ENCODE measurements around the gene SUN1. TPM values are rescaled to one million over a fixed set of nuclear protein-coding genes. Genes with fewer than 3 reads are reported as not detected.

Gene SUN1
- total and polyA plus RNA-seq, 2 experiments from 2014 or later: 63.3 to 145 TPM

DNA sequence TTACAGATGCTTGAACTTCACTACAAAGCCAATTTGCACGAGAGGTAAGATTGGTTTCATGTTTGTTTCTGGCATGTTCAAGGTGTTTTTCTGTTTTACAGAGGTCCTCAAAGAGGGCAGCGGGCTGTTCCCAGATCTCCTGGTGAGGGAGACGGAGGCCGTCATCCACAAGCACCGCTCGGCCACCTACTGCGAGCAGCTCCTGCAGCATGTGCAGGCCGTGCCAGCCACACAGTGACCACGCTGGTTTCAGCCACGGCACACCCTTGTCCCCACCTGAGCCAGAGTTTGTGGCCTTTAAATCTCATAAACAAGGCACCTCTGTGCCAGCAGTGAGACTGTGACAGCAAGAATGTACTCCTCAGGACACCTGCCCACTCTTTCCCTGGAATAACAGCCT, 46.9 kb upstream of the SUN1 start:
- Histone ChIP-seq H3K36me3 (ENCODE audit: insufficient read depth) (peaks cover 7% of the 10 kb centered on the region; the same call in 1 of the 2 replicates), H3K4me3 (no peak overlapping the region), H2AFZ (no peak overlapping the region), H3F3A (replicated peaks; ENCODE audit: low read depth) (peaks cover 5% of the 10 kb centered on the region; the same call in 1 of the 2 replicates), H4K20me1 (replicated peaks; ENCODE audit: insufficient read depth) (no peaks in the 10 kb centered on the region), H3K4me1 (ENCODE audit: insufficient read depth) (no peaks in the 10 kb centered on the region), H3K27me3 (ENCODE audit: insufficient read depth) (no peaks in the 10 kb centered on the region), H3K79me2 (replicated peaks; ENCODE audit: insufficient read depth) (no peaks in the 10 kb centered on the region), H3K27ac (ENCODE audit: low read depth) (no peak overlapping the region), H3K9me2 (ENCODE audit: insufficient read depth) (no peaks in the 10 kb centered on the region), H3K4me2 (no peak overlapping the region)
- TF ChIP-seq CREB1 (CRISPR knock-in tag; IDR thresholded peaks at IDR 0.05; ENCODE audit: low read depth): no peak
- no peak for TF ChIP-seq EZH2 (IDR thresholded peaks at IDR 0.05; ENCODE audit: low read depth, unreplicated experiment)
- no peak for TF ChIP-seq JUNB (IDR thresholded peaks at IDR 0.05; ENCODE audit: unreplicated experiment)
- TF ChIP-seq, protein P1, sequence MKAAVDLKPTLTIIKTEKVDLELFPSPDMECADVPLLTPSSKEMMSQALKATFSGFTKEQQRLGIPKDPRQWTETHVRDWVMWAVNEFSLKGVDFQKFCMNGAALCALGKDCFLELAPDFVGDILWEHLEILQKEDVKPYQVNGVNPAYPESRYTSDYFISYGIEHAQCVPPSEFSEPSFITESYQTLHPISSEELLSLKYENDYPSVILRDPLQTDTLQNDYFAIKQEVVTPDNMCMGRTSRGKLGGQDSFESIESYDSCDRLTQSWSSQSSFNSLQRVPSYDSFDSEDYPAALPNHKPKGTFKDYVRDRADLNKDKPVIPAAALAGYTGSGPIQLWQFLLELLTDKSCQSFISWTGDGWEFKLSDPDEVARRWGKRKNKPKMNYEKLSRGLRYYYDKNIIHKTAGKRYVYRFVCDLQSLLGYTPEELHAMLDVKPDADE (IDR thresholded peaks at IDR 0.05): no peak
- TF ChIP-seq NANOG (IDR thresholded peaks at IDR 0.05; ENCODE audit: borderline replicate concordance): no peak
- TF ChIP-seq, protein P2, sequence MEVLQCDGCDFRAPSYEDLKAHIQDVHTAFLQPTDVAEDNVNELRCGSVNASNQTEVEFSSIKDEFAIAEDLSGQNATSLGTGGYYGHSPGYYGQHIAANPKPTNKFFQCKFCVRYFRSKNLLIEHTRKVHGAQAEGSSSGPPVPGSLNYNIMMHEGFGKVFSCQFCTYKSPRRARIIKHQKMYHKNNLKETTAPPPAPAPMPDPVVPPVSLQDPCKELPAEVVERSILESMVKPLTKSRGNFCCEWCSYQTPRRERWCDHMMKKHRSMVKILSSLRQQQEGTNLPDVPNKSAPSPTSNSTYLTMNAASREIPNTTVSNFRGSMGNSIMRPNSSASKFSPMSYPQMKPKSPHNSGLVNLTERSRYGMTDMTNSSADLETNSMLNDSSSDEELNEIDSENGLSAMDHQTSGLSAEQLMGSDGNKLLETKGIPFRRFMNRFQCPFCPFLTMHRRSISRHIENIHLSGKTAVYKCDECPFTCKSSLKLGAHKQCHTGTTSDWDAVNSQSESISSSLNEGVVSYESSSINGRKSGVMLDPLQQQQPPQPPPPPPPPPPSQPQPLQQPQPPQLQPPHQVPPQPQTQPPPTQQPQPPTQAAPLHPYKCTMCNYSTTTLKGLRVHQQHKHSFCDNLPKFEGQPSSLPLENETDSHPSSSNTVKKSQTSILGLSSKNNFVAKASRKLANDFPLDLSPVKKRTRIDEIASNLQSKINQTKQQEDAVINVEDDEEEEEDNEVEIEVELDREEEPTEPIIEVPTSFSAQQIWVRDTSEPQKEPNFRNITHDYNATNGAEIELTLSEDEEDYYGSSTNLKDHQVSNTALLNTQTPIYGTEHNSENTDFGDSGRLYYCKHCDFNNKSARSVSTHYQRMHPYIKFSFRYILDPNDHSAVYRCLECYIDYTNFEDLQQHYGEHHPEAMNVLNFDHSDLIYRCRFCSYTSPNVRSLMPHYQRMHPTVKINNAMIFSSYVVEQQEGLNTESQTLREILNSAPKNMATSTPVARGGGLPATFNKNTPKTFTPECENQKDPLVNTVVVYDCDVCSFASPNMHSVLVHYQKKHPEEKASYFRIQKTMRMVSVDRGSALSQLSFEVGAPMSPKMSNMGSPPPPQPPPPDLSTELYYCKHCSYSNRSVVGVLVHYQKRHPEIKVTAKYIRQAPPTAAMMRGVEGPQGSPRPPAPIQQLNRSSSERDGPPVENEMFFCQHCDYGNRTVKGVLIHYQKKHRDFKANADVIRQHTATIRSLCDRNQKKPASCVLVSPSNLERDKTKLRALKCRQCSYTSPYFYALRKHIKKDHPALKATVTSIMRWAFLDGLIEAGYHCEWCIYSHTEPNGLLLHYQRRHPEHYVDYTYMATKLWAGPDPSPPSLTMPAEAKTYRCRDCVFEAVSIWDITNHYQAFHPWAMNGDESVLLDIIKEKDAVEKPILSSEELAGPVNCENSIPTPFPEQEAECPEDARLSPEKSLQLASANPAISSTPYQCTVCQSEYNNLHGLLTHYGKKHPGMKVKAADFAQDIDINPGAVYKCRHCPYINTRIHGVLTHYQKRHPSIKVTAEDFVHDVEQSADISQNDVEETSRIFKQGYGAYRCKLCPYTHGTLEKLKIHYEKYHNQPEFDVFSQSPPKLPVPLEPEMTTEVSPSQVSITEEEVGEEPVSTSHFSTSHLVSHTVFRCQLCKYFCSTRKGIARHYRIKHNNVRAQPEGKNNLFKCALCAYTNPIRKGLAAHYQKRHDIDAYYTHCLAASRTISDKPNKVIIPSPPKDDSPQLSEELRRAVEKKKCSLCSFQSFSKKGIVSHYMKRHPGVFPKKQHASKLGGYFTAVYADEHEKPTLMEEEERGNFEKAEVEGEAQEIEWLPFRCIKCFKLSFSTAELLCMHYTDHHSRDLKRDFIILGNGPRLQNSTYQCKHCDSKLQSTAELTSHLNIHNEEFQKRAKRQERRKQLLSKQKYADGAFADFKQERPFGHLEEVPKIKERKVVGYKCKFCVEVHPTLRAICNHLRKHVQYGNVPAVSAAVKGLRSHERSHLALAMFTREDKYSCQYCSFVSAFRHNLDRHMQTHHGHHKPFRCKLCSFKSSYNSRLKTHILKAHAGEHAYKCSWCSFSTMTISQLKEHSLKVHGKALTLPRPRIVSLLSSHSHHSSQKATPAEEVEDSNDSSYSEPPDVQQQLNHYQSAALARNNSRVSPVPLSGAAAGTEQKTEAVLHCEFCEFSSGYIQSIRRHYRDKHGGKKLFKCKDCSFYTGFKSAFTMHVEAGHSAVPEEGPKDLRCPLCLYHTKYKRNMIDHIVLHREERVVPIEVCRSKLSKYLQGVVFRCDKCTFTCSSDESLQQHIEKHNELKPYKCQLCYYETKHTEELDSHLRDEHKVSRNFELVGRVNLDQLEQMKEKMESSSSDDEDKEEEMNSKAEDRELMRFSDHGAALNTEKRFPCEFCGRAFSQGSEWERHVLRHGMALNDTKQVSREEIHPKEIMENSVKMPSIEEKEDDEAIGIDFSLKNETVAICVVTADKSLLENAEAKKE (CRISPR knock-in tag; IDR thresholded peaks at IDR 0.05): no peak
- TF ChIP-seq ZNF114 (CRISPR knock-in tag; IDR thresholded peaks at IDR 0.05): no peak
- TF ChIP-seq, protein P3, sequence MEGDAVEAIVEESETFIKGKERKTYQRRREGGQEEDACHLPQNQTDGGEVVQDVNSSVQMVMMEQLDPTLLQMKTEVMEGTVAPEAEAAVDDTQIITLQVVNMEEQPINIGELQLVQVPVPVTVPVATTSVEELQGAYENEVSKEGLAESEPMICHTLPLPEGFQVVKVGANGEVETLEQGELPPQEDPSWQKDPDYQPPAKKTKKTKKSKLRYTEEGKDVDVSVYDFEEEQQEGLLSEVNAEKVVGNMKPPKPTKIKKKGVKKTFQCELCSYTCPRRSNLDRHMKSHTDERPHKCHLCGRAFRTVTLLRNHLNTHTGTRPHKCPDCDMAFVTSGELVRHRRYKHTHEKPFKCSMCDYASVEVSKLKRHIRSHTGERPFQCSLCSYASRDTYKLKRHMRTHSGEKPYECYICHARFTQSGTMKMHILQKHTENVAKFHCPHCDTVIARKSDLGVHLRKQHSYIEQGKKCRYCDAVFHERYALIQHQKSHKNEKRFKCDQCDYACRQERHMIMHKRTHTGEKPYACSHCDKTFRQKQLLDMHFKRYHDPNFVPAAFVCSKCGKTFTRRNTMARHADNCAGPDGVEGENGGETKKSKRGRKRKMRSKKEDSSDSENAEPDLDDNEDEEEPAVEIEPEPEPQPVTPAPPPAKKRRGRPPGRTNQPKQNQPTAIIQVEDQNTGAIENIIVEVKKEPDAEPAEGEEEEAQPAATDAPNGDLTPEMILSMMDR (conservative IDR thresholded peaks at IDR 0.05; ENCODE audit: low read depth in 2 of 2): no peak
- TF ChIP-seq STAT1 (IDR thresholded peaks at IDR 0.05; ENCODE audit: unreplicated experiment): no peak
- TF ChIP-seq ZNF331 (CRISPR knock-in tag; IDR thresholded peaks at IDR 0.05; ENCODE audit: low read depth): no peak
- TF ChIP-seq, protein P4, sequence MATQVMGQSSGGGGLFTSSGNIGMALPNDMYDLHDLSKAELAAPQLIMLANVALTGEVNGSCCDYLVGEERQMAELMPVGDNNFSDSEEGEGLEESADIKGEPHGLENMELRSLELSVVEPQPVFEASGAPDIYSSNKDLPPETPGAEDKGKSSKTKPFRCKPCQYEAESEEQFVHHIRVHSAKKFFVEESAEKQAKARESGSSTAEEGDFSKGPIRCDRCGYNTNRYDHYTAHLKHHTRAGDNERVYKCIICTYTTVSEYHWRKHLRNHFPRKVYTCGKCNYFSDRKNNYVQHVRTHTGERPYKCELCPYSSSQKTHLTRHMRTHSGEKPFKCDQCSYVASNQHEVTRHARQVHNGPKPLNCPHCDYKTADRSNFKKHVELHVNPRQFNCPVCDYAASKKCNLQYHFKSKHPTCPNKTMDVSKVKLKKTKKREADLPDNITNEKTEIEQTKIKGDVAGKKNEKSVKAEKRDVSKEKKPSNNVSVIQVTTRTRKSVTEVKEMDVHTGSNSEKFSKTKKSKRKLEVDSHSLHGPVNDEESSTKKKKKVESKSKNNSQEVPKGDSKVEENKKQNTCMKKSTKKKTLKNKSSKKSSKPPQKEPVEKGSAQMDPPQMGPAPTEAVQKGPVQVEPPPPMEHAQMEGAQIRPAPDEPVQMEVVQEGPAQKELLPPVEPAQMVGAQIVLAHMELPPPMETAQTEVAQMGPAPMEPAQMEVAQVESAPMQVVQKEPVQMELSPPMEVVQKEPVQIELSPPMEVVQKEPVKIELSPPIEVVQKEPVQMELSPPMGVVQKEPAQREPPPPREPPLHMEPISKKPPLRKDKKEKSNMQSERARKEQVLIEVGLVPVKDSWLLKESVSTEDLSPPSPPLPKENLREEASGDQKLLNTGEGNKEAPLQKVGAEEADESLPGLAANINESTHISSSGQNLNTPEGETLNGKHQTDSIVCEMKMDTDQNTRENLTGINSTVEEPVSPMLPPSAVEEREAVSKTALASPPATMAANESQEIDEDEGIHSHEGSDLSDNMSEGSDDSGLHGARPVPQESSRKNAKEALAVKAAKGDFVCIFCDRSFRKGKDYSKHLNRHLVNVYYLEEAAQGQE (IDR thresholded peaks at IDR 0.05; ENCODE audit: unreplicated experiment): no peak
- no peak for TF ChIP-seq POLR2AphosphoS5 (IDR thresholded peaks at IDR 0.05; ENCODE audit: low read depth)
- TF ChIP-seq EZH2phosphoT487 (IDR thresholded peaks at IDR 0.05; ENCODE audit: unreplicated experiment): no peak
- no peak for DNase-seq (ENCODE audit: low spot score)
- Mint-ChIP-seq H3K4me1 (no peaks in the 10 kb centered on the region), H3K36me3 (ENCODE audit: low read depth) (peaks cover 77% of the 10 kb centered on the region), H3K4me3 (no peak overlapping the region), H3K9me3 (peaks cover 4% of the 10 kb centered on the region; the same call in 2 of the 3 replicates), H3K27ac (no peak overlapping the region), H3K27me3 (ENCODE audit: insufficient read depth, low read depth, poor library complexity) (peaks cover 9% of the 10 kb centered on the region)
- no peak for ATAC-seq

Measured in GM23338 (cell line).